Activated CD8-positive, alpha-beta T cell treated with anti-CD3 and anti-CD28 coated beads for 36 hours (primary cell): ENCODE data around the gene HAUS8. TPM values are rescaled to one million over a fixed set of nuclear protein-coding genes. Genes with fewer than 3 reads are reported as not detected.

ENCODE experiments used
- ATAC-seq: fragments of 200-7000 bp; cut with Tn5 transposase; one replicate; pipeline ENCODE4 v1.10.0; 2021; ENCODE audit warnings: mild to moderate bottlenecking, moderate library complexity
- CTCF ChIA-PET: fragments of 350-600 bp; sonication (Branson Sonifier 250); formaldehyde crosslinking; loops from one replicate; lab custom pipeline; 2021; ENCODE audit warnings: antibody characterized with exemption; lab: Charles Lee
- POLR2A ChIA-PET: fragments of 350-600 bp; sonication (Branson Sonifier 250); formaldehyde crosslinking; loops from one replicate; lab custom pipeline; 2021; ENCODE audit warnings: antibody characterized with exemption; lab: Charles Lee
- DNase-seq: peaks from one replicate; pipeline ENCODE4 v3.0.0-alpha.2; 2020
- H3K27ac Mint-ChIP-seq: one replicate; pipeline ENCODE4 v1.8.0; 2021; ENCODE audit warnings: mild to moderate bottlenecking, mixed read lengths
- H3K27me3 Mint-ChIP-seq: one replicate; pipeline ENCODE4 v1.8.0; 2021; ENCODE audit warnings: mixed read lengths
- H3K36me3 Mint-ChIP-seq: one replicate; pipeline ENCODE4 v1.8.0; 2021; ENCODE audit warnings: low read depth, mixed read lengths
- H3K4me1 Mint-ChIP-seq: one replicate; pipeline ENCODE4 v1.8.0; 2021; ENCODE audit warnings: low read depth, mixed read lengths
- H3K4me3 Mint-ChIP-seq: one replicate; pipeline ENCODE4 v1.8.0; 2021; ENCODE audit warnings: mild to moderate bottlenecking, moderate library complexity, mixed read lengths
- H3K9me3 Mint-ChIP-seq: one replicate; pipeline ENCODE4 v1.8.0; 2021; ENCODE audit warnings: mixed read lengths
- CTCF ChIP-seq: fragments of 200-600 bp; IDR thresholded peaks from one replicate; pipeline ENCODE4 v1.8.0; 2022; ENCODE audit warnings: antibody characterized with exemption, mild to moderate bottlenecking
- intact Hi-C: fragments of 100-400 bp; cut with micrococcal nuclease; formaldehyde crosslinking; loops from one replicate; pipeline ENCODE4 v1.10.0; 2022
- total RNA-seq, 2 experiments: library from RNA; stranded (reverse); gene quantifications; one replicate each; pipeline ENCODE4 v1.2.3, GENCODE V29; 2021

The HAUS8 gene
- total RNA-seq, result 10 to 100 TPM; 40.7 to 41.9 TPM

- Mint-ChIP-seq H3K27me3 (no peaks in the 10 kb centered on the region), H3K4me3 (peak within 1 kb of the TSS; percentile 98), H3K36me3 (peaks cover 45% of the 10 kb centered on the region), H3K4me1 (peaks cover 54% of the 10 kb centered on the region), H3K9me3 (no peaks in the 10 kb centered on the region), H3K27ac (peak within 1 kb of the TSS; percentile 98)
- peak; percentile 90 for ATAC-seq
- ChIA-PET CTCF (interaction anchor here (0.6 to 1.0 kb wide), 2 partner anchors 108 to 173 kb away, joined by 3 read pairs; no protein-coding TSS in a partner anchor), POLR2A (interaction anchor here (0.9 to 1.5 kb wide), 7 partner anchors 10 to 490 kb away, joined by 3 to 11 read pairs (median 5); no protein-coding TSS in a partner anchor)
- DNase-seq, result peak; percentile 99
- intact Hi-C loops, result loop anchor here (10.0 kb wide), 1 partner anchor 150 kb away; the partner anchor contains the start of gene OCEL1
- TF ChIP-seq CTCF, result no peak
Measured at GRCh38 chr19:17075035-17075863, at the start of gene HAUS8, which contains the start of gene MYO9B. TSS of gene HAUS8 (minus strand) at chr19:17075452. CDS start at chr19:17075422, 30 bp downstream. TSS of gene MYO9B (plus strand) at chr19:17075777. CDS start at chr19:17101718, 25,941 bp downstream.

- Mint-ChIP-seq H3K27ac (peak overlapping the region; percentile 91), H3K36me3 (peaks cover 22% of the 10 kb centered on the region), H3K9me3 (no peaks in the 10 kb centered on the region), H3K27me3 (no peaks in the 10 kb centered on the region), H3K4me1 (peaks cover 44% of the 10 kb centered on the region), H3K4me3 (no peak overlapping the region)
- intact Hi-C loops, result no loop called here
- ChIA-PET POLR2A (interaction anchor here (0.6 to 1.3 kb wide), 2 partner anchors 14 to 1693 kb away, joined by 3 to 4 read pairs; no protein-coding TSS in a partner anchor), CTCF (no interaction called here)
- ATAC-seq, result no peak
- no peak for DNase-seq
- no peak for TF ChIP-seq CTCF
Measured at GRCh38 chr19:17124025-17124424, 48.8 kb upstream of the HAUS8 start.

GRCh38 chr19:17123041-17123440, 47.8 kb upstream of the HAUS8 start:
- Mint-ChIP-seq H3K4me3 (no peak overlapping the region), H3K9me3 (no peaks in the 10 kb centered on the region), H3K27me3 (no peaks in the 10 kb centered on the region), H3K4me1 (peaks cover 42% of the 10 kb centered on the region), H3K36me3 (peaks cover 20% of the 10 kb centered on the region), H3K27ac (no peak overlapping the region)
- POLR2A ChIA-PET, result interaction anchor here (1.3 kb wide), 1 partner anchor 13 kb away, joined by 4 read pairs; no protein-coding TSS in a partner anchor
- TF ChIP-seq CTCF, result no peak
- ATAC-seq (no peak), DNase-seq (no peak)
- CTCF ChIA-PET, result no interaction called here
- intact Hi-C loops, result no loop called here

- H3K9me3 Mint-ChIP-seq, result no peaks in the 10 kb centered on the region
- peaks cover 16% of the 10 kb centered on the region for H3K36me3 Mint-ChIP-seq
- no peak overlapping the region for H3K4me3 Mint-ChIP-seq
- ChIA-PET POLR2A (no interaction called here), CTCF (interaction anchor here (0.6 to 1.0 kb wide), 2 partner anchors 68 to 408 kb away, joined by 3 read pairs; no protein-coding TSS in a partner anchor)
- no peak for DNase-seq
- no peaks in the 10 kb centered on the region for H3K27me3 Mint-ChIP-seq
- H3K4me1 Mint-ChIP-seq, result peaks cover 33% of the 10 kb centered on the region
- intact Hi-C loops, result no loop called here
- no peak overlapping the region for H3K27ac Mint-ChIP-seq
- no peak for ATAC-seq
- no peak for TF ChIP-seq CTCF
Measured at GRCh38 chr19:17121736-17122293, 46.6 kb upstream of the HAUS8 start.
